Embryonic facial prominence (tissue), 1 donor: ENCODE data around the gene DYNC2I2.
A peak's percentile ranks its signal among the peaks of the same experiment; 100 is the strongest.
"Not testable (repeated sequence)": the region's sequence is repeated elsewhere in the genome, so short reads cannot be mapped to it uniquely, and the experiment has no call there.

ENCODE experiments used
- DNase-seq: peaks from one replicate; pipeline ENCODE4 v3.0.0-alpha.2; 2016; ENCODE audit errors: extremely low spot score

DYNC2I2 gene

GRCh38 chr9:128685636-128686489 is 29.2 kb upstream of the DYNC2I2 start:
- no peak for DNase-seq

- peak; percentile 46 for DNase-seq
These were observed 27.9 kb upstream of the DYNC2I2 start for GRCh38 chr9:128684325-128685199.

- DNase-seq: no peak
These were observed 27.3 kb upstream of the DYNC2I2 start for GRCh38 chr9:128684065-128684324.

- no peak for DNase-seq
These were observed 26.9 kb upstream of the DYNC2I2 start for GRCh38 chr9:128683340-128684064.

- no peak for DNase-seq
These were observed 21.1 kb upstream of the DYNC2I2 start for GRCh38 chr9:128677794-128678193.

GRCh38 chr9:128675382-128675781 is 18.7 kb upstream of the DYNC2I2 start:
- DNase-seq: no peak

GRCh38 chr9:128669786-128670185 is 13.1 kb upstream of the DYNC2I2 start:
- no peak for DNase-seq

- not testable (repeated sequence) for DNase-seq
These were observed 9.9 kb upstream of the DYNC2I2 start for GRCh38 chr9:128666481-128666941.

- no peak for DNase-seq
These were observed 1.1 kb upstream of the DYNC2I2 start for GRCh38 chr9:128657796-128658195.

GRCh38 chr9:128657344-128657704 is 677 bp upstream of the DYNC2I2 start:
- DNase-seq: no peak

GRCh38 chr9:128654481-128654880 is 2.2 kb downstream of the DYNC2I2 start:
- DNase-seq: no peak

- no peak for DNase-seq
These were observed 2.7 kb downstream of the DYNC2I2 start for GRCh38 chr9:128653908-128654307.

GRCh38 chr9:128651798-128652197 is 4.8 kb downstream of the DYNC2I2 start:
- DNase-seq: no peak

- not testable (repeated sequence) for DNase-seq
These were observed 8.4 kb downstream of the DYNC2I2 start for GRCh38 chr9:128648206-128648605.

- DNase-seq: no peak
These were observed 12.9 kb downstream of the DYNC2I2 start for GRCh38 chr9:128643519-128644300.

- DNase-seq: no peak
These were observed 13.9 kb downstream of the DYNC2I2 start for GRCh38 chr9:128642675-128643245.

- no peak for DNase-seq
These were observed 16.0 kb downstream of the DYNC2I2 start for GRCh38 chr9:128640603-128641002.

GRCh38 chr9:128638580-128638979 is 18.1 kb downstream of the DYNC2I2 start:
- DNase-seq: no peak

GRCh38 chr9:128637656-128638055 is 19.0 kb downstream of the DYNC2I2 start:
- no peak for DNase-seq

- no peak for DNase-seq
These were observed 19.8 kb downstream of the DYNC2I2 start for GRCh38 chr9:128636556-128637530.
